ENCODE measurements around the gene CCDC14.
"Not testable (repeated sequence)": the region's sequence is repeated elsewhere in the genome, so short reads cannot be mapped to it uniquely, and the experiment has no call there.

The CCDC14 gene

GRCh38 chr3:123899300-123899865, 61.6 kb downstream of the CCDC14 start:
- no peak for DNase-seq

GRCh38 chr3:123893012-123893411, 68.0 kb downstream of the CCDC14 start:
- no peak for DNase-seq

- no peak for DNase-seq
These were observed 68.8 kb downstream of the CCDC14 start for GRCh38 chr3:123892195-123892594.

GRCh38 chr3:123890991-123891390, 70.0 kb downstream of the CCDC14 start:
- DNase-seq: not testable (repeated sequence)

- DNase-seq: not testable (repeated sequence)
These were observed 70.9 kb downstream of the CCDC14 start for GRCh38 chr3:123890162-123890561.

GRCh38 chr3:123884993-123885392, 76.0 kb downstream of the CCDC14 start:
- no peak for DNase-seq

GRCh38 chr3:123884203-123884831, 76.7 kb downstream of the CCDC14 start, which contains the start of gene MYLK:
TSS of gene MYLK (minus strand) at chr3:123884332. CDS start at chr3:123793841, 90,491 bp downstream.
- peak; percentile 75 for DNase-seq

- no peak for DNase-seq
These were observed 77.3 kb downstream of the CCDC14 start for GRCh38 chr3:123883701-123884202.

- no peak for DNase-seq
These were observed 77.9 kb downstream of the CCDC14 start for GRCh38 chr3:123883111-123883510.

- no peak for DNase-seq
These were observed 79.3 kb downstream of the CCDC14 start for GRCh38 chr3:123881771-123882170.

- DNase-seq: no peak
These were observed 79.9 kb downstream of the CCDC14 start for GRCh38 chr3:123880998-123881561.

GRCh38 chr3:123878807-123879206, 82.2 kb downstream of the CCDC14 start:
- DNase-seq: no peak

GRCh38 chr3:123877965-123878364, 83.1 kb downstream of the CCDC14 start:
- no peak for DNase-seq

GRCh38 chr3:123877466-123877865, 83.6 kb downstream of the CCDC14 start:
- DNase-seq: no peak

- no peak for DNase-seq
These were observed 84.2 kb downstream of the CCDC14 start for GRCh38 chr3:123876858-123877257.

- DNase-seq: no peak
These were observed 88.4 kb downstream of the CCDC14 start for GRCh38 chr3:123872621-123873020.

GRCh38 chr3:123871946-123872345, 89.1 kb downstream of the CCDC14 start:
- no peak for DNase-seq

GRCh38 chr3:123870033-123870432, 91.0 kb downstream of the CCDC14 start:
- DNase-seq: no peak

- DNase-seq: no peak
These were observed 91.9 kb downstream of the CCDC14 start for GRCh38 chr3:123869165-123869564.

GRCh38 chr3:123864706-123865105, 96.3 kb downstream of the CCDC14 start:
- no peak for DNase-seq
